Panc1 (cell line): ENCODE results near the gene MAN2A2. TPM values are rescaled to one million over a fixed set of nuclear protein-coding genes. Genes with fewer than 3 reads are reported as not detected.

ENCODE experiments used
- ATAC-seq: fragments of 200-7000 bp; cut with Tn5 transposase; 2 replicates; pipeline ENCODE4 v1.9.1; 2020; ENCODE audit warnings: mild to moderate bottlenecking, moderate library complexity
- BruUV-seq: library from RNA; stranded (reverse); fragments of 400-500 nt; replicated peaks from 2 replicates; lab custom pipeline; 2021; lab: Mats Ljungman, UMichigan
- CTCF ChIA-PET: fragments of 300-600 bp; sonication (Branson Sonifier 250); formaldehyde crosslinking; loops from one replicate; lab custom pipeline; 2022; ENCODE audit warnings: antibody characterized with exemption; lab: Charles Lee
- POLR2A ChIA-PET: fragments of 300-600 bp; sonication (Branson Sonifier 250); formaldehyde crosslinking; loops from one replicate; lab custom pipeline; 2022; ENCODE audit warnings: antibody characterized with exemption; lab: Charles Lee
- DNase-seq: peaks from one replicate; pipeline ENCODE4 v3.0.0-alpha.2; 2010; ENCODE audit warnings: low read depth, low spot score
- H3K27ac ChIP-seq: 2 replicates; pipeline ENCODE4 v1.5.1; 2011; ENCODE audit warnings: mild to moderate bottlenecking, low read length, inconsistent platforms
- H3K27me3 ChIP-seq: fragments of 200-500 bp; sonication (Bioruptor generic); 2 replicates; pipeline ENCODE4 v1.6.0; 2014; ENCODE audit warnings: low read length, inconsistent platforms; ENCODE audit not compliant: control insufficient read depth, insufficient read depth
- H3K36me3 ChIP-seq: fragments of 200-500 bp; sonication (Bioruptor generic); 2 replicates; pipeline ENCODE4 v1.5.1; 2014; ENCODE audit warnings: inconsistent platforms, mild to moderate bottlenecking, low read length, moderate library complexity; ENCODE audit not compliant: control insufficient read depth, insufficient read depth
- H3K4me1 ChIP-seq: 2 replicates; pipeline ENCODE4 v1.5.1; 2011; ENCODE audit warnings: inconsistent platforms, mild to moderate bottlenecking, low read length, moderate library complexity; ENCODE audit not compliant: control insufficient read depth, insufficient read depth
- H3K4me3 ChIP-seq, 2 experiments: 2 replicates each; pipeline ENCODE4 v1.5.1; 2011 to 2012; ENCODE audit warnings: low read depth in 2 of 2, low read length in 2 of 2, mild to moderate bottlenecking in 2 of 2, inconsistent platforms in 1 of 2, moderate library complexity in 1 of 2
- H3K9me3 ChIP-seq: fragments of 200-500 bp; sonication (Bioruptor generic); 2 replicates; pipeline ENCODE4 v1.5.1; 2014; ENCODE audit warnings: low read depth, mild to moderate bottlenecking, inconsistent platforms, low read length, moderate library complexity; ENCODE audit not compliant: control insufficient read depth, insufficient read depth
- CTCF ChIP-seq: fragments of 450-650 bp; IDR thresholded peaks from 2 replicates; pipeline ENCODE4 v1.5.1; 2017; ENCODE audit warnings: mild to moderate bottlenecking
- POLR2AphosphoS5 ChIP-seq: IDR thresholded peaks from 2 replicates; pipeline ENCODE4 v1.6.1; 2012; ENCODE audit warnings: mild to moderate bottlenecking, low read depth, low read length, moderate library complexity
- REST ChIP-seq, 2 experiments: IDR thresholded peaks; 2 replicates each; pipeline ENCODE4 v1.6.1; 2011 to 2012; ENCODE audit warnings: low read depth in 2 of 2, control low read depth in 1 of 2, low read length in 1 of 2, mild to moderate bottlenecking in 1 of 2, moderate library complexity in 1 of 2; ENCODE audit not compliant: insufficient read depth in 1 of 2
- SIN3A ChIP-seq: IDR thresholded peaks from 2 replicates; pipeline ENCODE4 v1.6.1; 2012; ENCODE audit warnings: low read depth, mild to moderate bottlenecking, low read length, moderate library complexity, borderline replicate concordance; ENCODE audit not compliant: insufficient read depth
- TCF7L2 ChIP-seq: IDR thresholded peaks from 2 replicates; pipeline ENCODE4 v1.6.1; 2011; ENCODE audit warnings: mild to moderate bottlenecking, low read depth, low read length, inconsistent platforms
- in situ Hi-C: cut with HindIII; loops from 2 replicates; pipeline ENCODE4 v1.10.0; 2016; ENCODE audit warnings: low sequenced_read_pairs, low pct_unique_long_range_greater_than_20kb
- intact Hi-C: fragments of 100-400 bp; cut with micrococcal nuclease; formaldehyde crosslinking; loops from one replicate; pipeline ENCODE4 v1.10.0; 2022; ENCODE audit not compliant: unreplicated experiment
- total RNA-seq: library from RNA; stranded (reverse); gene quantifications from one replicate; pipeline ENCODE4 v1.2.1, GENCODE V29; 2021; ENCODE audit not compliant: unreplicated experiment

Gene MAN2A2
- total RNA-seq, 1 experiment from 2014 or later: 77.2 TPM

- TF ChIP-seq SIN3A: no peak
- no peak for TF ChIP-seq CTCF
- peak; percentile 45; the same call in 1 of the 2 replicates for TF ChIP-seq TCF7L2
- no peak for TF ChIP-seq POLR2AphosphoS5
- no peak for TF ChIP-seq REST (IDR thresholded peaks at IDR 0.05; ENCODE audit: insufficient read depth in 1 of 2, low read depth in 2 of 2, low read length in 1 of 2)
- Histone ChIP-seq H3K4me3 (peak overlapping the region; percentile 76 to 78), H3K9me3 (no peaks in the 10 kb centered on the region), H3K27me3 (no peaks in the 10 kb centered on the region), H3K36me3 (peaks cover 2% of the 10 kb centered on the region; the same call in 1 of the 2 replicates), H3K4me1 (peaks cover 23% of the 10 kb centered on the region), H3K27ac (peak overlapping the region; percentile 99)
- no peak for DNase-seq
- BruUV-seq: no TSS peak
- no peak for ATAC-seq
- ChIA-PET CTCF (interaction anchor here (0.6 to 3.1 kb wide), 12 partner anchors 9 to 936 kb away, joined by 3 to 16 read pairs (median 4); partner anchors contain the start of genes BLM and MAN2A2), POLR2A (interaction anchor here (0.6 to 1.3 kb wide), 2 partner anchors 24 to 960 kb away, joined by 5 to 7 read pairs; partner anchors contain the start of gene RCCD1)
- in situ Hi-C loops: no loop called here
- intact Hi-C loops: no loop called here
Measured at GRCh38 chr15:90930861-90931574, 27.9 kb downstream of the MAN2A2 start.

- Histone ChIP-seq H3K27me3 (no peaks in the 10 kb centered on the region), H3K4me3 (peak overlapping the region; percentile 76 to 78), H3K9me3 (no peaks in the 10 kb centered on the region), H3K36me3 (peaks cover 2% of the 10 kb centered on the region; the same call in 1 of the 2 replicates), H3K27ac (peak overlapping the region; percentile 99), H3K4me1 (peaks cover 28% of the 10 kb centered on the region)
- POLR2A ChIA-PET: no interaction called here
- no peak for ATAC-seq
- no TSS peak for BruUV-seq
- CTCF ChIA-PET: interaction anchor here (0.6 to 3.1 kb wide), 14 partner anchors 9 to 936 kb away, joined by 3 to 16 read pairs (median 4); partner anchors contain the start of genes BLM and MAN2A2
- in situ Hi-C loops (no loop called here), intact Hi-C loops (no loop called here)
- DNase-seq: no peak
- TF ChIP-seq REST (IDR thresholded peaks at IDR 0.05; ENCODE audit: insufficient read depth in 1 of 2, low read depth in 2 of 2, low read length in 1 of 2): no peak
- TF ChIP-seq CTCF: 0 out of 2 replicates have a peak, but pooled peaks have one; percentile 60
Measured at GRCh38 chr15:90931575-90931827, 28.4 kb downstream of the MAN2A2 start.
